Effector memory CD4-positive, alpha-beta T cell (primary cell): ENCODE measurements around the gene TGFB1.

Experiments used
- DNase-seq, 3 donors: peaks; one replicate each; pipeline ENCODE4 v3.0.0-alpha.2; 2020
- H3K27ac ChIP-seq: 2 replicates; pipeline ENCODE4 v1.7.0; 2013; ENCODE audit warnings: mild to moderate bottlenecking, low read length, moderate library complexity; ENCODE audit not compliant: insufficient read depth, poor library complexity, severe bottlenecking
- H3K27me3 ChIP-seq: replicated peaks from 2 replicates; pipeline ENCODE4 v1.7.0; 2013; ENCODE audit warnings: mild to moderate bottlenecking, low read length; ENCODE audit not compliant: insufficient read depth, control insufficient read depth, poor library complexity, severe bottlenecking
- H3K36me3 ChIP-seq: 2 replicates; pipeline ENCODE4 v1.7.0; 2013; ENCODE audit warnings: mild to moderate bottlenecking, low read length, moderate library complexity; ENCODE audit not compliant: control insufficient read depth, insufficient read depth
- H3K4me1 ChIP-seq: 2 replicates; pipeline ENCODE4 v1.7.0; 2013; ENCODE audit warnings: low read length, mild to moderate bottlenecking; ENCODE audit not compliant: control insufficient read depth, insufficient read depth, poor library complexity, severe bottlenecking
- H3K4me3 ChIP-seq: 2 replicates; pipeline ENCODE4 v1.7.0; 2013; ENCODE audit warnings: low read length, low read depth, mild to moderate bottlenecking; ENCODE audit not compliant: insufficient read depth, poor library complexity, severe bottlenecking
- H3K9me3 ChIP-seq: 2 replicates; pipeline ENCODE4 v1.7.0; 2013; ENCODE audit warnings: mild to moderate bottlenecking, low read length, moderate library complexity; ENCODE audit not compliant: control insufficient read depth

TGFB1 gene

DNA sequence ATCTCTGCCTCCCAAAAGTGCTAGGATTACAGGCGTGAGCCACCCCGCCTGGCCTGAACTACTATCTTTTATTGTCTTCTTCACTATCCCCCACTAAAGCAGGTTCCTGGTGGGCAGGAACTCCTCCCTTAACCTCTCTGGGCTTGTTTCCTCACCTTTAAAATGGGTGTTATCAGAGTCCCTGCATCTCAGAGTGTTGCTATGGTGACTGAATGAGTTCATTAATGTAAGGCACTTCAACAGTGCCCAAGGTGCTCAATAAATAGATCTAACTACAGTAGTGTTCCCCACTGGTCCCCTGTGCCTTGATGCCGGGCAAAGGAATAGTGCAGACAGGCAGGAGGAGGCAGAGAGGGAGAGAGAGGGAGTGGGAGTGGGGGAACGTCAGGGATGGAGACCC lies 23.2 kb downstream of the TGFB1 start:
- no peak overlapping the region for H3K4me3 ChIP-seq
- H3K36me3 ChIP-seq: peaks cover 41% of the 10 kb centered on the region
- no peaks in the 10 kb centered on the region for H3K27me3 ChIP-seq
- peaks cover 58% of the 10 kb centered on the region for H3K4me1 ChIP-seq
- no peaks in the 10 kb centered on the region for H3K9me3 ChIP-seq
- H3K27ac ChIP-seq: peak overlapping the region; percentile 32
- no peak for DNase-seq

DNA sequence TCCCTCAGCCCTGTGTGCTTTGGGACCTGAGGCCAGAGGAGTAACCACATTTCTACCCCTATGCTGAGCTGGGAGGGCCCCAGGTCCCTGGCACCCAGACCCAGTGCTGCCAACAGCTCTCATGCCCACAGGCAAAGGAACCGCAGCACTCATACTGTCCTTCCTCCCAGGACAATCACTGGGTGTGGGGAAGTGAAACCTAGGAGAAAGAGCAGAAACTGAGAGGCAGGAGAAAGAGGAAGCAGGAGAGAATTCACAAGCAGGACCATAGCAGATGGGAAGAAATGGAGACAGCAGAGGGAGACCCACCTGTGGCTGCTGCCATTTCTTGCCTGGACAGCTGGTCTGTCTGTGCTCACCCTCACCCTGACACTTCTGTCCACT lies 24.9 kb downstream of the TGFB1 start:
- no peaks in the 10 kb centered on the region for H3K9me3 ChIP-seq
- H3K4me1 ChIP-seq: peaks cover 55% of the 10 kb centered on the region
- peaks cover 33% of the 10 kb centered on the region for H3K36me3 ChIP-seq
- peak overlapping the region; percentile 87 for H3K27ac ChIP-seq
- no peaks in the 10 kb centered on the region for H3K27me3 ChIP-seq
- no peak for DNase-seq
- H3K4me3 ChIP-seq: peak overlapping the region; percentile 16

DNA sequence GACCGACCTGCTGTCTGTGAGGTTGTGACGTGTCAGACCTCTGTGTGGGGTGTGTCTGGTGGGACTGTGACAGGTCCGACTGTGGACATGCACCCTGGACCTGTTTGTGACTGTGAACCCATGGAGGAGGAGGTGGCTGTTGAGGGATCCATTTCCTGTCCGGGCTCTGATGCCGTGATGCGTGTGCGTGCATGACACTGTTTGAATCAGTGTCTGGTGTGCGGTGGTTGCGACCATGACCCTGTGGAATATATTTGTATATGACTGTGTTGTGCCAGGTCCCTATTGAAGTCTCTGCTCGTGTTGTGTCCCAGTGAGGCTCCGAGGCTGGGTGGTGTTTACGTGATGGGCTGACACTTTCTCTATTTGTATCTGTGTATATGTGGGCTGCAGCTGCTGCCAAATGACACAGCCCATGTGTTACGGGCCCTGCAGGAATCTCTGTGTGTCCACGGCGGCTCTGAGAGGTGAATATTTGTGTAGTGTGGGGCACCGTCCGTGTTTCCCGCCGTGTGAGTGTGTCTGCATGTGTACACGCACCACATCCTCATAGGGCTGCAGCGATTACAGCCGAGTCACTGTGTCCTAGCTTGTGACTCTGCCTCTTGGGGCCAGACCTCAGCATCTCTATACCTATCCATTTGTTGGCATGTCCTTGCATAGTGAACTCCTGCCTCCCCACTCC lies 25.4 kb downstream of the TGFB1 start:
- peak overlapping the region; percentile 87 for H3K27ac ChIP-seq
- H3K9me3 ChIP-seq: no peaks in the 10 kb centered on the region
- H3K36me3 ChIP-seq: peaks cover 28% of the 10 kb centered on the region
- H3K4me1 ChIP-seq: peaks cover 55% of the 10 kb centered on the region
- DNase-seq: no peak
- no peaks in the 10 kb centered on the region for H3K27me3 ChIP-seq
- H3K4me3 ChIP-seq: peak overlapping the region; percentile 16

DNA sequence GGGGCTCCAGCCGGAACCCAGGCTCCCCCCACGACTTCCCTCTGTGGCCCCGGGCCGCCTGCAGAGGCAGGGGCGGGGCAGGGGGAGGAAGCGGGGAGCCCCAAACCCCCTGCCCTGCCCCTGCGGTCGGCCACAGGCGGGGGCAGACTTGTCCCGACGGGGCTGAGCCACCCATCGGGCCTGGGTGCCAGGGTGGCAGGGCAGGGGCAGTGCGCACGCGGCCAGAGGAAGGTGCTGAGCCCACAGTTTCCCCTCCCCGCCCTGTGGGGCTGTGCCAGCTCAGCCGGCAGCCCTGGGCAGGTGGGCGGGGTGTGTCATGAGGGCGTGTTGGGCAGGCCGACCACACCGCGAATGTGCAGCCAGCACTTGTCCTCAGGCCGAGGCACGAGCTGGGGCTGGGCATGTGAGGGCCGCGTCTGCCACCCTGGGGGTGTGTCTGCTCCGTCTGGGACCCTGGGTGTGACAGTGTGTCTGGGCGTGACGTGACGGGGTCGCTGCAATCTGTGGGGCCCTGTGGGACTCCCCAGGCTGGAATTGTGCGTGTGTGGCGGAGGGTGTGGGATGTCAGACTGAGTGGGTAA lies 26.1 kb downstream of the TGFB1 start:
- peaks cover 24% of the 10 kb centered on the region for H3K36me3 ChIP-seq
- H3K4me3 ChIP-seq: peak overlapping the region; percentile 16
- peaks cover 55% of the 10 kb centered on the region for H3K4me1 ChIP-seq
- DNase-seq: peak; percentile 84 to 97 (median 94)
- H3K27me3 ChIP-seq: no peaks in the 10 kb centered on the region
- H3K9me3 ChIP-seq: no peaks in the 10 kb centered on the region
- peak overlapping the region; percentile 87 for H3K27ac ChIP-seq

DNA sequence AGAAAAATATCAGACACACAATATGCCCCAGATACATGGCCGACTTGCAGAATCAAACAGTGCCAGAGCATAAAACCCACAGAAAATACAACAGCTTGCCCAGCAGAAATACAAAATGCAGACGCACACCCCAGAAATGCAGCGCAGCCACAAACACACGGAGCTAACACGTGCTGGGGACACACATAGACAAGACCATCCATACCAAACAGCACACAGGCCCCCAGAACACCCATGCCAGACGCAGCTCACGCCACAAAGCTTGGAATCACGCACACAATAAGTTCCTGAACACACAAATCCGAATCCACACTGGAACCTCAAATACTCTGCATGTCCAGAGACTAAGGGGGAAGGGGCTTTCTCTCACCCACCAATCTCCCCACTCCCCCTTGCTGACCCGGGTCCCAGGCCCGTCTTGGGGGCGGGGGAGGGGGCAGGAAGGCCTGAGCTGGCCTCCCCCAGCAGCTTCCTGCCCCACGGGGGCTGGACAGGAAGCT lies 26.6 kb downstream of the TGFB1 start:
- H3K27ac ChIP-seq: peak overlapping the region; percentile 87
- peaks cover 52% of the 10 kb centered on the region for H3K4me1 ChIP-seq
- no peaks in the 10 kb centered on the region for H3K27me3 ChIP-seq
- H3K36me3 ChIP-seq: peaks cover 18% of the 10 kb centered on the region
- peak overlapping the region; percentile 16 for H3K4me3 ChIP-seq
- no peaks in the 10 kb centered on the region for H3K9me3 ChIP-seq
- no peak for DNase-seq

DNA sequence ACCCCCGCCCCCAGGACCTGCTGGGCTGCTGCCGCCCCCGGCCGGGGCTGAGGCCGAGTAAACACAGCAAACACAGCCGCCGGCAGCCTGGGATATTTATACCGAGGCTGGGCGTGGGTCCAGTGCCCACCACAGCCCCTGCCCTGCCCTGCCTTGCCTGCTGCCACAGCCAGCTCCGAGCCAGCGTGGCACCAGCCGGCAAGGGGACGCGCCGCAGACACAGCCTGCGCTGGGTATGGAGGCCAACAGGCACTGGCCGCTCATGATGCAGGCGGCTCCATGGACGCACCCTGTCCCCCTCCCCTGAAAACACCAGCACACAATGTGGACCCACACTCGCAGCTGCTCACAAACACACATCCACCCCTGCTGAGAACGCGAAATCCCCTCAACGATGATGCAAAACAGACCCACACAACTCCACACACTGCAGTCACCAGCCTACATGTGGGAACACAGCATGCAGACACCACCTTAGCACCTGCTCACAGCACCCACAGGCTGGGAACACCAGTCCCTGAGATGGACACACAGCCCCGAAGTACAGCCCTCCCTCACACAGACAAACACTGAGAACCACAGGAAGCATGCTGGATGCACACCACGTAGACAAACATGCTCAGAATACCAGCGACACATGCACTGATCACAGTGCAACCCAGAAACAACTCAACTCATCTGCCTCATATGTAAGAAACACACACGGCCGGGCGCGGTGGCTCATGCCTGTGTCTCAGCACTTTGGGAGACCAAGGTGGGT lies 27.6 kb downstream of the TGFB1 start:
- no peak for DNase-seq
- Histone ChIP-seq H3K27me3 (no peaks in the 10 kb centered on the region), H3K27ac (peak overlapping the region; percentile 87), H3K4me1 (peaks cover 43% of the 10 kb centered on the region), H3K4me3 (no peak overlapping the region), H3K36me3 (peaks cover 16% of the 10 kb centered on the region), H3K9me3 (no peaks in the 10 kb centered on the region)

DNA sequence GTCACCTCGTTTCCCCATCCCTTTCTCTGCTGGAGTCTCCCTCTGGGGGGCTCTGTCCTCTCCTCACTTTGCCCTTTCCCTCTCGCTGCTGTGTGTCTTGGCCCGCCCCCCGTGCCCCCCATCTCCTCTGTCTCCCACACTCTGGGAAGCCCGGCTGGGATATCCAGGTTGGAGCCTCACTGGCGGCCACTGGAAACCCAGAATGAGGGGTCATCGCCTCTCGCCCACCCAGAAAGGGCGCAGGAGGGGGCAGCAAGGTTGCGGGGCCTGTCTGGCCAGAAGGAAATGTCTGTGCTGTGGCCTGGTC lies 28.1 kb downstream of the TGFB1 start:
- Histone ChIP-seq H3K27ac (peak overlapping the region; percentile 87), H3K4me3 (no peak overlapping the region), H3K36me3 (peaks cover 18% of the 10 kb centered on the region), H3K9me3 (no peaks in the 10 kb centered on the region), H3K4me1 (peaks cover 40% of the 10 kb centered on the region), H3K27me3 (no peaks in the 10 kb centered on the region)
- no peak for DNase-seq

DNA sequence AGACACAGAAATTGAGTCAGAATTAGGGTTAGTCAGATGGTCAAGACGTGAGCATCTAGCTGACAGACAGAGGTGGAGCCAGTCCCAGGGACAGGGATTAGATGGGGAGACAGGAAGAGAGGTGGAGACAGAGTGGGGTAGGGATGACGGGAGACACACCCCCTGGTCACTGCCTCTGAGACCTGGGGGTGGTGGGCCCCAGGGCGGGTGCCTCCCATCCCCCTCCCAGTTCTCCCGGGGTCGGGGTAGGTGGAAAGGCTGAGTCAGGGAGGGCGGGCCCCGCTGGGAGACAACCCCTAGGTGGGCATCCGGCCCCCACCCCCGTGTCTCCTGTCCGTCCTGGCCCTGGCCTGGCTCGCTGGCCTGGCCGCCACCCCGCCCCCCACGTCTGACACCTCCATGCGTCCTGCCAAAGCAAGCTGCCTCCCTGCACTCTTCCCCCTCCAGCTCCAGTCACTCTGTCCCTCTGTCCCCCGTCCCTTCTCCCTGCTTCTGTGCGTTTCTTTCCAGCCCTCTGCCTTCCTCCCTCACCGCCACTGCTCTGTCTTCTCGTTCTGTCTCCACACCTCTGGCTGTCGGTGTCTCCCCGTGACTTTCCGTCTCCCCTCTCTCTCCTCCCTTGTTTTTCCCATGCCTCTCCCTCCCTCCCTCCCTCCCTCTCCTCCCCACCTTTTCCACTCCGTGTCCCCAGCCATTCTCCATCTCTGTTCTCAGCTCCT lies 28.6 kb downstream of the TGFB1 start:
- DNase-seq: no peak

DNA sequence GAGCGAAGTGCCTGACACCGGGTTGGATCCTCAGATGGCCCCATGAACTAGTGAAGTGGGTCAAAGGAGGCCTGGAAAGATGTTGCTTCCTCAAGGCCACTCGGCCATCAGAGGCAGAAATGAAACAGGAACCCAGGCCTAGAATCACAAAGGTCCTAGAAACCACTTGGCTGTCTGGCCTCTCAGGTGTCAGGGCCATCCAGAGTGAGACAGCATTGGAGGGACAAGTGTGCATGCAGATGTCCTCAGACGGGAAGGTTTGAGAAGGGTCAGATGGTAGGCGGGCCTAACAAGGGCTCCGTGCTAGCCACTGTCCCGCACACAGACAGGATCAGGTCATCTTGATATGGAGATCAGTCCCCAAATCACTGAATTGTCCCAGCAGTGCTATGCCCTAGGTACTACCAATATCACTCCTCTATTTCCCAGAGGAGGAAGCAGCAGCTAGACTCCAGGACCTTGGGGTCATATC lies 29.5 kb downstream of the TGFB1 start:
- no peak for DNase-seq
- no peaks in the 10 kb centered on the region for H3K9me3 ChIP-seq
- H3K4me1 ChIP-seq: peaks cover 30% of the 10 kb centered on the region
- H3K36me3 ChIP-seq: peaks cover 25% of the 10 kb centered on the region
- no peaks in the 10 kb centered on the region for H3K27me3 ChIP-seq
- no peak overlapping the region for H3K4me3 ChIP-seq
- H3K27ac ChIP-seq: no peak overlapping the region

More for the DNA sequence above, 28.6 kb downstream of the TGFB1 start:
- no peaks in the 10 kb centered on the region for H3K27me3 ChIP-seq
- peaks cover 18% of the 10 kb centered on the region for H3K36me3 ChIP-seq
- H3K27ac ChIP-seq: no peak overlapping the region
- H3K9me3 ChIP-seq: no peaks in the 10 kb centered on the region
- no peak overlapping the region for H3K4me3 ChIP-seq
- peaks cover 35% of the 10 kb centered on the region for H3K4me1 ChIP-seq
